ENCODE data around the gene PCDHGB7.

DNA sequence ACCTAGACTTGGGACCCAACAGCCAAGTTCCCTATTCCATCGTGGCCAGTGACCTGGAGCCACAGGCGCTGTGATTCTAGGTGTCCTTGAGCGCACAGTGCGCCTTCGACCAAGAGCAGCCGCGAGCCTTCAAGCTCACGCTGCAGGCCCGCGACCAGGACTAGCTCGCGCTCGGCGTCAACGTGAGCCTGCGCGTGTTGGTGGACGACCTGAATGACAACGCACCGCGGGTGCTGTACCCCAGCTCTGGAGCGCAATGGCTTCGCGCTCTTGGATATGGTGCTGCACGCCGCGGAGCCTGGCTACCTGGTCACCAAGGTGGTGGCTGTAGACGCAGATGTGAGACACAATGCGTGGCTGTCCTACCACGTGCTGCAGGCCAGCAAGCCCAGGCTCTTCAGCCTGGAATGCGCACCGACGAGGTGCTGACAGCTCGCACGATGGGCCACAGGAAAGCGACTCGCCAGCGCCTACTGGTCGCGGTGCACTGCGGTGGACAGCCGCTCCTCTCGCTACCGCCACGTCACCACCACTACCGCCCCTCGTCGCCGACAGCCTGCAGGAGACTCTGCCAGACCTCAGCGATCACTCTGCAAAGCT is 24.2 kb downstream of the PCDHGB7 start:
- TF ChIP-seq, protein P1, sequence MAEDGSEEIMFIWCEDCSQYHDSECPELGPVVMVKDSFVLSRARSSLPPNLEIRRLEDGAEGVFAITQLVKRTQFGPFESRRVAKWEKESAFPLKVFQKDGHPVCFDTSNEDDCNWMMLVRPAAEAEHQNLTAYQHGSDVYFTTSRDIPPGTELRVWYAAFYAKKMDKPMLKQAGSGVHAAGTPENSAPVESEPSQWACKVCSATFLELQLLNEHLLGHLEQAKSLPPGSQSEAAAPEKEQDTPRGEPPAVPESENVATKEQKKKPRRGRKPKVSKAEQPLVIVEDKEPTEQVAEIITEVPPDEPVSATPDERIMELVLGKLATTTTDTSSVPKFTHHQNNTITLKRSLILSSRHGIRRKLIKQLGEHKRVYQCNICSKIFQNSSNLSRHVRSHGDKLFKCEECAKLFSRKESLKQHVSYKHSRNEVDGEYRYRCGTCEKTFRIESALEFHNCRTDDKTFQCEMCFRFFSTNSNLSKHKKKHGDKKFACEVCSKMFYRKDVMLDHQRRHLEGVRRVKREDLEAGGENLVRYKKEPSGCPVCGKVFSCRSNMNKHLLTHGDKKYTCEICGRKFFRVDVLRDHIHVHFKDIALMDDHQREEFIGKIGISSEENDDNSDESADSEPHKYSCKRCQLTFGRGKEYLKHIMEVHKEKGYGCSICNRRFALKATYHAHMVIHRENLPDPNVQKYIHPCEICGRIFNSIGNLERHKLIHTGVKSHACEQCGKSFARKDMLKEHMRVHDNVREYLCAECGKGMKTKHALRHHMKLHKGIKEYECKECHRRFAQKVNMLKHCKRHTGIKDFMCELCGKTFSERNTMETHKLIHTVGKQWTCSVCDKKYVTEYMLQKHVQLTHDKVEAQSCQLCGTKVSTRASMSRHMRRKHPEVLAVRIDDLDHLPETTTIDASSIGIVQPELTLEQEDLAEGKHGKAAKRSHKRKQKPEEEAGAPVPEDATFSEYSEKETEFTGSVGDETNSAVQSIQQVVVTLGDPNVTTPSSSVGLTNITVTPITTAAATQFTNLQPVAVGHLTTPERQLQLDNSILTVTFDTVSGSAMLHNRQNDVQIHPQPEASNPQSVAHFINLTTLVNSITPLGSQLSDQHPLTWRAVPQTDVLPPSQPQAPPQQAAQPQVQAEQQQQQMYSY (CRISPR knock-in tag; IDR thresholded peaks at IDR 0.05) = no peak
- TF ChIP-seq POLR2AphosphoS5 (IDR thresholded peaks at IDR 0.05; ENCODE audit: low read length) = no peak
- TF ChIP-seq CUX1 (IDR thresholded peaks at IDR 0.05; ENCODE audit: insufficient replicate concordance, low read depth, low read length) = no peak
